ENCODE data around the gene C6orf58. TPM values are rescaled to one million over a fixed set of nuclear protein-coding genes. Genes with fewer than 3 reads are reported as not detected.
"Not testable (repeated sequence)": the region's sequence is repeated elsewhere in the genome, so short reads cannot be mapped to it uniquely, and the experiment has no call there.

C6orf58 gene
- total and polyA plus RNA-seq, 2 experiments from 2014 or later: not detected

DNA sequence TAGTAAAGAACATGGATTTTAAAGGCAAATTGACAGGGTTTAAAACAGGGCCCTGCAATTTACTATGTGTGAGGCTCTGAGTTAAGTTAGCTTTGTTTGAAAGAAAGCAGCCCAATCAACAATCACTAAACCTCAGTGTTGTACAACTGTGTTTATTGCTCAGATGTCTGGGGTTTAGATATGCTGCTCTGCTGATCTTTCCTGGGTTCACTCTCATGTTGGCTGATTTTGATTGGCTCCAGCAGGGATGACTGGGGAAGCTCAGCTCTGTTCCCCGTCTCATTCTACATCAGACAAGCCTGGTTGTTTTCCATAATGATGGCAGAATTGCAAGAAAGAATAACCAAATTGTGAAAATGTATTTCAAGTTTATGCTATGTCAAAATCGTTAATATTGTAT, 10.9 kb downstream of the C6orf58 start:
- Histone ChIP-seq H3K4me1 (ENCODE audit: low read depth) (no peaks in the 10 kb centered on the region), H3K36me3 (no peaks in the 10 kb centered on the region), H3K4me3 (no peak overlapping the region), H3K27me3 (no peaks in the 10 kb centered on the region), H3K9me3 (ENCODE audit: low read depth) (no peaks in the 10 kb centered on the region), H3K27ac (no peak overlapping the region)
- no peak for DNase-seq (ENCODE audit: low read depth in 1 of 2, low spot score in 1 of 2)
- TF ChIP-seq, protein P1, sequence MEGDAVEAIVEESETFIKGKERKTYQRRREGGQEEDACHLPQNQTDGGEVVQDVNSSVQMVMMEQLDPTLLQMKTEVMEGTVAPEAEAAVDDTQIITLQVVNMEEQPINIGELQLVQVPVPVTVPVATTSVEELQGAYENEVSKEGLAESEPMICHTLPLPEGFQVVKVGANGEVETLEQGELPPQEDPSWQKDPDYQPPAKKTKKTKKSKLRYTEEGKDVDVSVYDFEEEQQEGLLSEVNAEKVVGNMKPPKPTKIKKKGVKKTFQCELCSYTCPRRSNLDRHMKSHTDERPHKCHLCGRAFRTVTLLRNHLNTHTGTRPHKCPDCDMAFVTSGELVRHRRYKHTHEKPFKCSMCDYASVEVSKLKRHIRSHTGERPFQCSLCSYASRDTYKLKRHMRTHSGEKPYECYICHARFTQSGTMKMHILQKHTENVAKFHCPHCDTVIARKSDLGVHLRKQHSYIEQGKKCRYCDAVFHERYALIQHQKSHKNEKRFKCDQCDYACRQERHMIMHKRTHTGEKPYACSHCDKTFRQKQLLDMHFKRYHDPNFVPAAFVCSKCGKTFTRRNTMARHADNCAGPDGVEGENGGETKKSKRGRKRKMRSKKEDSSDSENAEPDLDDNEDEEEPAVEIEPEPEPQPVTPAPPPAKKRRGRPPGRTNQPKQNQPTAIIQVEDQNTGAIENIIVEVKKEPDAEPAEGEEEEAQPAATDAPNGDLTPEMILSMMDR (IDR thresholded peaks at IDR 0.05; ENCODE audit: low read depth, low read length): no peak

DNA sequence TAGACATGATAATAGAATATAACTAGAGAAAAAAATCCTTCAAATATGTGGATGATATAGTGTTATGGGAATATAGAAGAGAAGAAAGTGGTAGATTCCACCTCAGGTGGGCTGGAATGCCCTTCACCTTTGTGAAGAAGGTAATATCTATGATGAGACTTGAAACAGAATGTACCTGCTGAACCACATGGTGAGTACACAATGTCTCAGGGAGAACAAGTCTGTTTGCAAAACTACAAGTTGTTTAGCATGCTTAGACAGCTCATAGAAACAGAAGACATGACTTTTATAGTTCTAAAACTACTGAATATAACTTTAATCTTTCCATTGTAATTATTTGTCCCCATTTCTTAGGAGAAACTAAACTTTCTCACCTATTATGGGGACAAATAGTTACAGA, 12.2 kb downstream of the C6orf58 start:
- no peak overlapping the region for H3K4me3 ChIP-seq

DNA sequence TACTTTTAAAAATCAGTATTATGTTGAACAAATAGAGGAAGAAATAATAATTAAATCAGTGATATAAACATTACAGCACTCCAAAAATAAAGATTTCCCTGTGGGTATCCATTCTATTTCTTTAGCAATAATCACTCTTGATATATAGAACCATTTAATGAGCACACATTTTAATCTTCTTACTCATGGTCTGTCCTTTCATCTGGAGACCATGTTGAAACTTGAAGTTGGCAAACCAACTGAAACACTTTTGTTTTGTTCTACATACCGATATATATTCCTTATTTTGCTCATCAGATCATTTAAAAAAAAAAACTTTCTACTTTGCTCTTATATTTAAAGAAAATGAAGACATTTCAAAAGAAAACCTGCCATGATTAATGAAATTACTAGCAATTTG, 13.4 kb downstream of the C6orf58 start:
- H3K9me3 ChIP-seq (ENCODE audit: low read depth): no peaks in the 10 kb centered on the region
- TF ChIP-seq, protein P1 (IDR thresholded peaks at IDR 0.05; ENCODE audit: low read depth, low read length): no peak
- H3K27ac ChIP-seq: no peak overlapping the region
- H3K36me3 ChIP-seq: no peaks in the 10 kb centered on the region
- no peaks in the 10 kb centered on the region for H3K27me3 ChIP-seq
- no peaks in the 10 kb centered on the region for H3K4me1 ChIP-seq (ENCODE audit: low read depth)
- no peak overlapping the region for H3K4me3 ChIP-seq
- no peak for DNase-seq (ENCODE audit: low read depth in 1 of 2, low spot score in 1 of 2)

More for the DNA sequence above, 12.2 kb downstream of the C6orf58 start:
- no peak for DNase-seq (ENCODE audit: low read depth in 1 of 2, low spot score in 1 of 2)
- no peaks in the 10 kb centered on the region for H3K4me1 ChIP-seq (ENCODE audit: low read depth)
- no peaks in the 10 kb centered on the region for H3K36me3 ChIP-seq
- H3K27ac ChIP-seq: no peak overlapping the region
- H3K27me3 ChIP-seq: no peaks in the 10 kb centered on the region
- TF ChIP-seq, protein P1 (IDR thresholded peaks at IDR 0.05; ENCODE audit: low read depth, low read length): no peak
- H3K9me3 ChIP-seq (ENCODE audit: low read depth): no peaks in the 10 kb centered on the region

DNA sequence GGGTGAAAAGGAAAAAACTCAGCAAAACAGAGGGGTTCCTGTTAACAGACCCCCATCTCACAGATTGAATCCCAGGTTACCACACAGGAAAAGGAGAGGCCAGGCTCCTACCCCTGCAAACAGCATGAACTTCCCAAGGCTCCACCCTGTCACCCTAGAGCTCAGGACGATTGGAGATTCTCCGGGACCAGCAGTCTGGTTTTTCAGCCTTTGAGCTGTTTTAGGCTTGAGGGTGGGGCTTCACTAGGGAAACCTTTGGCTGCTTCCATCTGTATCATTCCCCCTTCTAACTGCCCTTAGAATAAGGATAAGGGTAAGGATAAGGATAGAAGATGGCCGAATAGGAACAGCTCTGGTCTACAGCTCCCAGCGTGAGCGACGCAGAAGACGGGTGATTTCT, 16.0 kb downstream of the C6orf58 start:
- no peaks in the 10 kb centered on the region for H3K4me1 ChIP-seq (ENCODE audit: low read depth)
- no peaks in the 10 kb centered on the region for H3K9me3 ChIP-seq (ENCODE audit: low read depth)
- TF ChIP-seq, protein P1 (IDR thresholded peaks at IDR 0.05; ENCODE audit: low read depth, low read length): no peak
- no peaks in the 10 kb centered on the region for H3K36me3 ChIP-seq
- H3K27ac ChIP-seq: no peak overlapping the region
- H3K27me3 ChIP-seq: no peaks in the 10 kb centered on the region
- no peak for DNase-seq (ENCODE audit: low read depth in 1 of 2, low spot score in 1 of 2)
- H3K4me3 ChIP-seq: no peak overlapping the region

DNA sequence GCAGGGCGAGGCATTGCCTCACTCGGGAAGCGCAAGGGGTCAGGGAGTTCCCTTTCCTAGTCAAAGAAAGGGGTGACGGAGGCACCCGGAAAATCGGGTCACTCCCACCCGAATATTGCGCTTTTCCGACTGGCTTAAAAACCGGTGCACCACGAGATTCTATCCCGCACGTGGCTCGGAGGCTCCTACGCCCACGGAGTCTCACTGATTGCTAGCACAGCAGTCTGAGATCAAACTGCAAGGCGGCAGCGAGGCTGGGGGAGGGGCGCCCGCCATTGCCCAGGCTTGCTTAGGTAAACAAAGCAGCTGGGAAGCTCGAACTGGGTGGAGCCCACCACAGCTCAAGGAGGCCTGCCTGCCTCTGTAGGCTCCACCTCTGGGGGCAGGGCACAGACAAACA, 16.5 kb downstream of the C6orf58 start:
- H3K36me3 ChIP-seq; H3K27me3 ChIP-seq; H3K4me3 ChIP-seq; H3K27ac ChIP-seq; DNase-seq (ENCODE audit: low read depth in 1 of 2, low spot score in 1 of 2); H3K4me1 ChIP-seq (ENCODE audit: low read depth); H3K9me3 ChIP-seq (ENCODE audit: low read depth): not testable (repeated sequence)

DNA sequence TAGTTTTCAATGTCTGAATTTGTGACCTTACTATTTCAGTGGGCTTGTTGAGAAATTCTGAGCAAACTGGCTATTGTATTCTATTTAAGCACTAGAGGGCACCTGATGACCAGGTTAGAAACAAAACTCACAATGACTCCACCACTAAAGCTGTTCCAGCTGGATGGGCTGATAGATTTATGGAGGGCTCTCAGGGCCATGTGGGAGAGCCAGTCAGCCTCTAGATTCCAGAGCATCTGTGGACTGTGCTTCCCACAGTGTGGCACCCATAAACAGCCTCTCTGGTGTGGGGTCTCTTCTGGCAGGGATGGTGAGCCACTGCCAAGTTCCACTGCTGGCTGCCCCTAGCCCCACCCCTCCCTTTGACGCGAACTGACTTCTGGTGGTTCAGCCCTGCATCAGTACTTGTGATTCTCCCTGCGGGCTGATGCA, 29.2 kb downstream of the C6orf58 start:
- Histone ChIP-seq H3K36me3 (no peaks in the 10 kb centered on the region), H3K4me3 (no peak overlapping the region), H3K9me3 (ENCODE audit: low read depth) (no peaks in the 10 kb centered on the region), H3K27ac (no peak overlapping the region), H3K4me1 (ENCODE audit: low read depth) (no peaks in the 10 kb centered on the region), H3K27me3 (no peaks in the 10 kb centered on the region)
- TF ChIP-seq, protein P1 (IDR thresholded peaks at IDR 0.05; ENCODE audit: low read depth, low read length): peak; percentile 19
- DNase-seq (ENCODE audit: low read depth in 1 of 2, low spot score in 1 of 2): peak; percentile 50 to 75

All from cardiac muscle cell (in vitro differentiated cells and primary cell).